Measurements from ENCODE around the gene PDS5B. TPM values are rescaled to one million over a fixed set of nuclear protein-coding genes. Genes with fewer than 3 reads are reported as not detected.
A peak's percentile ranks its signal among the peaks of the same experiment; 100 is the strongest.

PDS5B gene
- total RNA-seq, 1 donor from 2014 or later = 55.9 TPM

DNA sequence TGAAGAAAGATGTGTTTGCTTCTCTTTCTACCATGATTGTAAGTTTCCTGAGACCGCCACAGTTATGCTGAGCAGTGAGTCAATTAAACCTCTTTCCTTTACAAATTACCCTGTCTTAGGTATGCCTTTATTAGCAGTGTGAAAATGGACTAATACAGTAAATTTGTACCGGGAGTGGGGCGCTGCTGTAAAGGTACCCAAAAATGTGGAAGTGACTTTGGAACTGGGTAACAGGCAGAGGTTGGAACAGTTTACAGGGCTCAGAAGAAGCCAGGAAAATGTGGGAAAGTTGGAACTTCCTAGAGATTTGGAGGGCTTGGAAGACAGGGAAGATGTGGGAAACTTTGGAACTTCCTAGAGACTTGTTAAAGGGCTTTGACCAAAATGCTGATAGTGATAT, 9.2 kb upstream of the PDS5B start:
- no peak overlapping the region for H3K27ac Mint-ChIP-seq

GRCh38 chr13:32581177-32581786, 5.0 kb upstream of the PDS5B start:
- DNase-seq (ENCODE audit: low spot score) = peak; percentile 8
- Histone ChIP-seq H3K79me2 (ENCODE audit: low read depth) (no peaks in the 10 kb centered on the region), H3K9ac (no peak overlapping the region), H3K27ac (no peak overlapping the region), H3K9me3 (ENCODE audit: low read depth) (no peaks in the 10 kb centered on the region), H3K27me3 (peaks cover 11% of the 10 kb centered on the region), H3F3A (ENCODE audit: low read depth) (no peaks in the 10 kb centered on the region), H3K4me1 (no peaks in the 10 kb centered on the region), H3K4me3 (no peak overlapping the region), H3K36me3 (no peaks in the 10 kb centered on the region), H3K4me2 (no peak overlapping the region), H4K20me1 (ENCODE audit: low read depth) (no peaks in the 10 kb centered on the region), H2AFZ (replicated peaks) (no peak overlapping the region)
- H3K27ac Mint-ChIP-seq = no peak overlapping the region
- no peaks in the 10 kb centered on the region for H3K36me3 Mint-ChIP-seq
- peaks cover 13% of the 10 kb centered on the region for H3K9me3 Mint-ChIP-seq
- no peak overlapping the region for H3K4me3 Mint-ChIP-seq
- H3K27me3 Mint-ChIP-seq (ENCODE audit: insufficient read depth, low read depth) = peaks cover 4% of the 10 kb centered on the region
- peaks cover 7% of the 10 kb centered on the region for H3K4me1 Mint-ChIP-seq
- TF ChIP-seq, protein P1, sequence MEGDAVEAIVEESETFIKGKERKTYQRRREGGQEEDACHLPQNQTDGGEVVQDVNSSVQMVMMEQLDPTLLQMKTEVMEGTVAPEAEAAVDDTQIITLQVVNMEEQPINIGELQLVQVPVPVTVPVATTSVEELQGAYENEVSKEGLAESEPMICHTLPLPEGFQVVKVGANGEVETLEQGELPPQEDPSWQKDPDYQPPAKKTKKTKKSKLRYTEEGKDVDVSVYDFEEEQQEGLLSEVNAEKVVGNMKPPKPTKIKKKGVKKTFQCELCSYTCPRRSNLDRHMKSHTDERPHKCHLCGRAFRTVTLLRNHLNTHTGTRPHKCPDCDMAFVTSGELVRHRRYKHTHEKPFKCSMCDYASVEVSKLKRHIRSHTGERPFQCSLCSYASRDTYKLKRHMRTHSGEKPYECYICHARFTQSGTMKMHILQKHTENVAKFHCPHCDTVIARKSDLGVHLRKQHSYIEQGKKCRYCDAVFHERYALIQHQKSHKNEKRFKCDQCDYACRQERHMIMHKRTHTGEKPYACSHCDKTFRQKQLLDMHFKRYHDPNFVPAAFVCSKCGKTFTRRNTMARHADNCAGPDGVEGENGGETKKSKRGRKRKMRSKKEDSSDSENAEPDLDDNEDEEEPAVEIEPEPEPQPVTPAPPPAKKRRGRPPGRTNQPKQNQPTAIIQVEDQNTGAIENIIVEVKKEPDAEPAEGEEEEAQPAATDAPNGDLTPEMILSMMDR (IDR thresholded peaks at IDR 0.05) = peak; percentile 63
- no peak for TF ChIP-seq EZH2 (IDR thresholded peaks at IDR 0.05)

More for the DNA sequence above, 9.2 kb upstream of the PDS5B start:
- Mint-ChIP-seq H3K9me3 (peaks cover 13% of the 10 kb centered on the region), H3K4me3 (no peak overlapping the region), H3K36me3 (no peaks in the 10 kb centered on the region), H3K27me3 (ENCODE audit: insufficient read depth, low read depth) (no peaks in the 10 kb centered on the region), H3K4me1 (no peaks in the 10 kb centered on the region)
- Histone ChIP-seq H3K27ac (no peak overlapping the region), H3K27me3 (no peaks in the 10 kb centered on the region), H4K20me1 (ENCODE audit: low read depth) (no peaks in the 10 kb centered on the region), H3K9me3 (ENCODE audit: low read depth) (no peaks in the 10 kb centered on the region), H3K4me1 (no peaks in the 10 kb centered on the region), H3K4me2 (no peak overlapping the region), H3K4me3 (no peak overlapping the region), H3K79me2 (ENCODE audit: low read depth) (no peaks in the 10 kb centered on the region), H3F3A (ENCODE audit: low read depth) (no peaks in the 10 kb centered on the region), H2AFZ (replicated peaks) (no peak overlapping the region), H3K36me3 (no peaks in the 10 kb centered on the region), H3K9ac (no peak overlapping the region)
- no peak for DNase-seq (ENCODE audit: low spot score)
- TF ChIP-seq, protein P1 (IDR thresholded peaks at IDR 0.05) = no peak
- no peak for TF ChIP-seq EZH2phosphoT487 (IDR thresholded peaks at IDR 0.05)
- no peak for TF ChIP-seq EZH2 (IDR thresholded peaks at IDR 0.05)

DNA sequence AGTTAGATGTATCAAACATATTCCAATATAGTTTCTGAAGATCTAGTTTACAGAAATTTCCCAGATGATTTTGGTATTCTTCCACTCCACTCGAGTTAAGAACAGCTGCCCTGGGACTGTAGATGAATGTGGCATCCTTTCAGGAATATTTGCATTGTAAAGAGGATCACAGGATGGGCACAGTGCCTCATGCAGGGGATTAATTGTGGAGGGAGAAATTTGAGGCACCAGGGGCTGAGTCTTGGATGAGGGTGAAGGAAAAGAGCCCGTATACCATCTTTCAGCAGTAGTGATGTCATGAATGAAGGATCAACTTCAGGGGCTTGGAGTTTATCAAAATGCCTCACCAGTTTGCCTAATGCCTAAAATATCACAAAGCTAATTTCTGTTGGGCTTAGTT, 4.0 kb upstream of the PDS5B start:
- H3K79me2 ChIP-seq (ENCODE audit: low read depth) = peaks cover 2% of the 10 kb centered on the region
- H3K36me3 Mint-ChIP-seq = no peaks in the 10 kb centered on the region
- H4K20me1 ChIP-seq (ENCODE audit: low read depth) = no peaks in the 10 kb centered on the region
- H2AFZ ChIP-seq (replicated peaks) = no peak overlapping the region
- no peak overlapping the region for H3K27ac ChIP-seq
- H3K27me3 ChIP-seq = peaks cover 11% of the 10 kb centered on the region
- peaks cover 6% of the 10 kb centered on the region for H3F3A ChIP-seq (ENCODE audit: low read depth)
- H3K9me3 ChIP-seq (ENCODE audit: low read depth) = no peaks in the 10 kb centered on the region
- no peaks in the 10 kb centered on the region for H3K36me3 ChIP-seq
- H3K4me3 ChIP-seq = no peak overlapping the region
- TF ChIP-seq, protein P1 (IDR thresholded peaks at IDR 0.05) = no peak
- TF ChIP-seq EZH2 (IDR thresholded peaks at IDR 0.05) (no peak), EZH2phosphoT487 (IDR thresholded peaks at IDR 0.05) (no peak)
- H3K9ac ChIP-seq = no peak overlapping the region
- no peak overlapping the region for H3K4me3 Mint-ChIP-seq
- peaks cover 7% of the 10 kb centered on the region for H3K4me1 Mint-ChIP-seq
- H3K27me3 Mint-ChIP-seq (ENCODE audit: insufficient read depth, low read depth) = peaks cover 4% of the 10 kb centered on the region
- no peak overlapping the region for H3K27ac Mint-ChIP-seq
- H3K4me1 ChIP-seq = no peaks in the 10 kb centered on the region
- H3K4me2 ChIP-seq = no peak overlapping the region
- DNase-seq (ENCODE audit: low spot score) = no peak
- H3K9me3 Mint-ChIP-seq = peaks cover 5% of the 10 kb centered on the region
